ENCODE measurements around the gene ARMC12. TPM values are rescaled to one million over a fixed set of nuclear protein-coding genes. Genes with fewer than 3 reads are reported as not detected.
"Not testable (repeated sequence)": the region's sequence is repeated elsewhere in the genome, so short reads cannot be mapped to it uniquely, and the experiment has no call there.

Gene ARMC12
- total RNA-seq, 1 donor from 2014 or later, result 0.35 TPM

GRCh38 chr6:35718911-35719381, 17.9 kb upstream of the ARMC12 start:
- no peak for DNase-seq (ENCODE audit: low read depth)

GRCh38 chr6:35719404-35719829, 17.4 kb upstream of the ARMC12 start:
- no peak for DNase-seq (ENCODE audit: low read depth)

GRCh38 chr6:35719830-35720733, 16.8 kb upstream of the ARMC12 start:
- no peak for DNase-seq (ENCODE audit: low read depth)

GRCh38 chr6:35722121-35722761, 14.6 kb upstream of the ARMC12 start:
- peak; percentile 62 for DNase-seq (ENCODE audit: low read depth)

GRCh38 chr6:35723587-35723986, 13.2 kb upstream of the ARMC12 start:
- no peak for DNase-seq (ENCODE audit: low read depth)

- DNase-seq (ENCODE audit: low read depth), result no peak
These were observed 12.8 kb upstream of the ARMC12 start for GRCh38 chr6:35724059-35724458.

GRCh38 chr6:35724471-35724870, 12.4 kb upstream of the ARMC12 start:
- DNase-seq (ENCODE audit: low read depth), result no peak

- DNase-seq (ENCODE audit: low read depth), result no peak
These were observed 11.6 kb upstream of the ARMC12 start for GRCh38 chr6:35725081-35725708.

- DNase-seq (ENCODE audit: low read depth), result peak; percentile 68
These were observed 11.0 kb upstream of the ARMC12 start for GRCh38 chr6:35725721-35726438.

- DNase-seq (ENCODE audit: low read depth), result peak; percentile 69
These were observed 9.4 kb upstream of the ARMC12 start for GRCh38 chr6:35727231-35727934.

- DNase-seq (ENCODE audit: low read depth), result peak; percentile 89
These were observed 8.7 kb upstream of the ARMC12 start for GRCh38 chr6:35727935-35728682.

GRCh38 chr6:35728683-35729678, 7.9 kb upstream of the ARMC12 start:
- no peak for DNase-seq (ENCODE audit: low read depth)

- DNase-seq (ENCODE audit: low read depth), result no peak
These were observed 7.1 kb upstream of the ARMC12 start for GRCh38 chr6:35729722-35730121.

GRCh38 chr6:35730745-35731413, 6.0 kb upstream of the ARMC12 start:
- no peak for DNase-seq (ENCODE audit: low read depth)

- peak; percentile 67 for DNase-seq (ENCODE audit: low read depth)
These were observed 5.5 kb upstream of the ARMC12 start for GRCh38 chr6:35731414-35731735.

- DNase-seq (ENCODE audit: low read depth), result peak; percentile 82
These were observed 4.9 kb upstream of the ARMC12 start for GRCh38 chr6:35731736-35732532.

- DNase-seq (ENCODE audit: low read depth), result no peak
These were observed 3.2 kb upstream of the ARMC12 start for GRCh38 chr6:35733633-35734032.

- DNase-seq (ENCODE audit: low read depth), result not testable (repeated sequence)
These were observed 2.5 kb upstream of the ARMC12 start for GRCh38 chr6:35734319-35734718.
